Measurements from ENCODE around the gene ZP2.
A peak's percentile ranks its signal among the peaks of the same experiment; 100 is the strongest.
"Not testable (repeated sequence)": the region's sequence is repeated elsewhere in the genome, so short reads cannot be mapped to it uniquely, and the experiment has no call there.

The ZP2 gene

GRCh38 chr16:21199607-21200218 lies 11.7 kb downstream of the ZP2 start:
- DNase-seq (ENCODE audit: low read depth) = no peak
- no peak for TF ChIP-seq CTCF (IDR thresholded peaks at IDR 0.05; ENCODE audit: insufficient read depth, low read depth, low read length, missing control alignments)

GRCh38 chr16:21197621-21198020 lies 13.8 kb downstream of the ZP2 start:
- no peak for TF ChIP-seq CTCF (IDR thresholded peaks at IDR 0.05; ENCODE audit: insufficient read depth, low read depth, low read length, missing control alignments)
- H3K4me3 ChIP-seq (ENCODE audit: low read length) = no peak overlapping the region
- DNase-seq (ENCODE audit: low read depth) = no peak

More at GRCh38 chr16:21199607-21200218, 11.7 kb downstream of the ZP2 start:
- H3K4me3 ChIP-seq (ENCODE audit: low read length) = no peak overlapping the region

- H3K4me3 ChIP-seq (ENCODE audit: low read length) = no peak overlapping the region
- TF ChIP-seq CTCF (IDR thresholded peaks at IDR 0.05; ENCODE audit: insufficient read depth, low read depth, low read length, missing control alignments) = no peak
- no peak for DNase-seq (ENCODE audit: low read depth)
Observed at GRCh38 chr16:21197112-21197511, 14.3 kb downstream of the ZP2 start.

GRCh38 chr16:21195330-21195729 lies 16.0 kb downstream of the ZP2 start:
- H3K4me3 ChIP-seq (ENCODE audit: low read length); DNase-seq (ENCODE audit: low read depth): not testable (repeated sequence)

- no peak overlapping the region for H3K4me3 ChIP-seq (ENCODE audit: low read length)
- no peak for TF ChIP-seq CTCF (IDR thresholded peaks at IDR 0.05; ENCODE audit: insufficient read depth, low read depth, low read length, missing control alignments)
- DNase-seq (ENCODE audit: low read depth) = peak; percentile 41
Observed at GRCh38 chr16:21194771-21195301, 16.5 kb downstream of the ZP2 start.

- no peak for DNase-seq (ENCODE audit: low read depth)
- no peak for TF ChIP-seq CTCF (IDR thresholded peaks at IDR 0.05; ENCODE audit: insufficient read depth, low read depth, low read length, missing control alignments)
- no peak overlapping the region for H3K4me3 ChIP-seq (ENCODE audit: low read length)
Observed at GRCh38 chr16:21192991-21193390, 18.4 kb downstream of the ZP2 start.

- H3K4me3 ChIP-seq (ENCODE audit: low read length) = no peak overlapping the region
- no peak for DNase-seq (ENCODE audit: low read depth)
- no peak for TF ChIP-seq CTCF (IDR thresholded peaks at IDR 0.05; ENCODE audit: insufficient read depth, low read depth, low read length, missing control alignments)
Observed at GRCh38 chr16:21190599-21190998, 20.8 kb downstream of the ZP2 start.
